CD4-positive, alpha-beta T cell (primary cell): ENCODE measurements around the gene LCMT1. TPM values are rescaled to one million over a fixed set of nuclear protein-coding genes. Genes with fewer than 3 reads are reported as not detected.

Experiments
- ATAC-seq: fragments of 200-7000 bp; cut with Tn5 transposase; one replicate; pipeline ENCODE4 v1.10.0; 2022; ENCODE audit warnings: mild to moderate bottlenecking; ENCODE audit not compliant: poor library complexity
- CTCF ChIA-PET: fragments of 350-600 bp; sonication (Branson Sonifier 250); formaldehyde crosslinking; loops from one replicate; lab custom pipeline; 2021; ENCODE audit warnings: antibody characterized with exemption, inconsistent platforms; lab: Charles Lee
- POLR2A ChIA-PET: fragments of 350-600 bp; sonication (Branson Sonifier 250); formaldehyde crosslinking; loops from one replicate; lab custom pipeline; 2021; ENCODE audit warnings: antibody characterized with exemption, inconsistent platforms; lab: Charles Lee
- DNase-seq, 14 experiments: peaks; one replicate each; pipeline ENCODE4 v3.0.0-alpha.2; 2013 to 2020; ENCODE audit warnings: mixed read lengths in 2 of 14
- H3K27ac ChIP-seq, 2 donors: one replicate each; pipeline versions ENCODE4 v1.5.1 to v1.7.0; 2013; ENCODE audit warnings: low read length in 2 of 2, low read depth in 1 of 2, mild to moderate bottlenecking in 1 of 2
- H3K27me3 ChIP-seq, 2 experiments: 1 replicate in 1 of 2; 2 replicates in 1 of 2; pipeline versions ENCODE4 v1.6.1 to v1.7.0; 2013; ENCODE audit warnings: low read length in 2 of 2, control low read depth in 1 of 2, mild to moderate bottlenecking in 1 of 2, moderate library complexity in 1 of 2; ENCODE audit not compliant: insufficient read depth in 2 of 2, control insufficient read depth in 1 of 2
- H3K36me3 ChIP-seq: one replicate; pipeline ENCODE4 v1.6.1; 2013; ENCODE audit warnings: low read length, control low read depth; ENCODE audit not compliant: insufficient read depth
- H3K4me1 ChIP-seq: one replicate; pipeline ENCODE4 v1.6.1; 2013; ENCODE audit warnings: low read length, control low read depth; ENCODE audit not compliant: insufficient read depth
- H3K4me3 ChIP-seq: one replicate; pipeline ENCODE4 v1.5.1; 2013; ENCODE audit warnings: mild to moderate bottlenecking, low read length, moderate library complexity
- H3K9me3 ChIP-seq, 2 experiments: 1 replicate in 1 of 2; 2 replicates in 1 of 2; pipeline versions ENCODE4 v1.6.1 to v1.7.0; 2013; ENCODE audit warnings: low read length in 2 of 2, mild to moderate bottlenecking in 2 of 2, control low read depth in 1 of 2, moderate library complexity in 1 of 2; ENCODE audit not compliant: control insufficient read depth in 1 of 2, insufficient read depth in 1 of 2
- H3K27ac Mint-ChIP-seq: one replicate; pipeline ENCODE4 v1.8.0; 2020; ENCODE audit warnings: mixed read lengths
- H3K27me3 Mint-ChIP-seq: one replicate; pipeline ENCODE4 v1.8.0; 2021; ENCODE audit warnings: mixed read lengths
- H3K36me3 Mint-ChIP-seq: one replicate; pipeline ENCODE4 v1.8.0; 2021; ENCODE audit warnings: low read depth, mixed read lengths
- H3K4me1 Mint-ChIP-seq: one replicate; pipeline ENCODE4 v1.8.0; 2021; ENCODE audit warnings: low read depth, mixed read lengths
- H3K4me3 Mint-ChIP-seq: one replicate; pipeline ENCODE4 v1.8.0; 2020; ENCODE audit warnings: mild to moderate bottlenecking, mixed read lengths
- H3K9me3 Mint-ChIP-seq: one replicate; pipeline ENCODE4 v1.8.0; 2020; ENCODE audit warnings: mixed read lengths
- CTCF ChIP-seq: fragments of 200-600 bp; IDR thresholded peaks from one replicate; pipeline ENCODE4 v1.8.0; 2022; ENCODE audit warnings: antibody characterized with exemption, mild to moderate bottlenecking
- intact Hi-C, 2 experiments: fragments of 100-400 bp; cut with DNase I in 1 of 2; cut with micrococcal nuclease in 1 of 2; formaldehyde crosslinking; loops; one replicate each; pipeline versions ENCODE4 v1.15.1 to v1.9.0; 2023 to 2025; cut with DNase I, micrococcal nuclease
- total RNA-seq, 174 experiments: library from RNA in 2 of 174; stranded (reverse) in 2 of 174; gene quantifications; one replicate each; pipeline ENCODE4 v1.2.3 and lab custom pipeline; 2021 to 2026

Gene LCMT1
- total RNA-seq, 2 experiments from 2014 or later = 22.5 to 28.2 TPM

- H3K4me1 Mint-ChIP-seq = peaks cover 33% of the 10 kb centered on the region
- no peaks in the 10 kb centered on the region for H3K27me3 Mint-ChIP-seq
- POLR2A ChIA-PET = interaction anchor here (1.3 to 1.6 kb wide), 3 partner anchors 27 to 78 kb away, joined by 5 to 12 read pairs (median 10); partner anchors contain the start of gene ARHGAP17
- Histone ChIP-seq H3K27ac (peak overlapping the region; percentile 53 to 57), H3K36me3 (no peaks in the 10 kb centered on the region), H3K4me3 (no peak overlapping the region), H3K4me1 (peaks cover 20% of the 10 kb centered on the region), H3K9me3 (no peaks in the 10 kb centered on the region), H3K27me3 (no peaks in the 10 kb centered on the region)
- H3K27ac Mint-ChIP-seq = peak overlapping the region; percentile 94
- intact Hi-C loops = no loop called here
- CTCF ChIA-PET = no interaction called here
- DNase-seq (peak in 4 of 14 experiments; percentile 15 to 24 (median 18)), ATAC-seq (peak; percentile 37)
- no peak for TF ChIP-seq CTCF
- H3K36me3 Mint-ChIP-seq = no peaks in the 10 kb centered on the region
- H3K9me3 Mint-ChIP-seq = no peaks in the 10 kb centered on the region
- peak overlapping the region; percentile 65 for H3K4me3 Mint-ChIP-seq
Observed at GRCh38 chr16:25093208-25094061, 18.1 kb upstream of the LCMT1 start.

GRCh38 chr16:25094596-25094995 is 16.9 kb upstream of the LCMT1 start:
- no peak for TF ChIP-seq CTCF
- Mint-ChIP-seq H3K27me3 (no peaks in the 10 kb centered on the region), H3K4me1 (peaks cover 33% of the 10 kb centered on the region), H3K27ac (peak overlapping the region; percentile 94), H3K9me3 (no peaks in the 10 kb centered on the region), H3K4me3 (no peak overlapping the region), H3K36me3 (no peaks in the 10 kb centered on the region)
- peaks cover 20% of the 10 kb centered on the region for H3K4me1 ChIP-seq
- H3K4me3 ChIP-seq = no peak overlapping the region
- CTCF ChIA-PET = interaction anchor here (0.6 kb wide), 1 partner anchor 85 kb away, joined by 3 read pairs; no protein-coding TSS in a partner anchor
- ATAC-seq = no peak
- no peaks in the 10 kb centered on the region for H3K27me3 ChIP-seq
- H3K36me3 ChIP-seq = no peaks in the 10 kb centered on the region
- POLR2A ChIA-PET = interaction anchor here (1.3 to 1.6 kb wide), 3 partner anchors 28 to 79 kb away, joined by 5 to 12 read pairs (median 10); partner anchors contain the start of gene ARHGAP17
- H3K9me3 ChIP-seq = no peaks in the 10 kb centered on the region
- intact Hi-C loops = no loop called here
- H3K27ac ChIP-seq = no peak overlapping the region
- no peak for DNase-seq

- Mint-ChIP-seq H3K9me3 (no peaks in the 10 kb centered on the region), H3K27ac (no peak overlapping the region), H3K36me3 (no peaks in the 10 kb centered on the region), H3K27me3 (no peaks in the 10 kb centered on the region), H3K4me3 (no peak overlapping the region), H3K4me1 (peaks cover 33% of the 10 kb centered on the region)
- POLR2A ChIA-PET = no interaction called here
- CTCF ChIA-PET = no interaction called here
- intact Hi-C loops = no loop called here
- no peak overlapping the region for H3K27ac ChIP-seq
- H3K9me3 ChIP-seq = no peaks in the 10 kb centered on the region
- DNase-seq = no peak
- H3K27me3 ChIP-seq = no peaks in the 10 kb centered on the region
- H3K36me3 ChIP-seq = no peaks in the 10 kb centered on the region
- H3K4me1 ChIP-seq = peaks cover 20% of the 10 kb centered on the region
- TF ChIP-seq CTCF = no peak
- ATAC-seq = no peak
- H3K4me3 ChIP-seq = no peak overlapping the region
Observed at GRCh38 chr16:25095636-25096035, 15.9 kb upstream of the LCMT1 start.
